Measurements from ENCODE around the gene RPS21.

DNA sequence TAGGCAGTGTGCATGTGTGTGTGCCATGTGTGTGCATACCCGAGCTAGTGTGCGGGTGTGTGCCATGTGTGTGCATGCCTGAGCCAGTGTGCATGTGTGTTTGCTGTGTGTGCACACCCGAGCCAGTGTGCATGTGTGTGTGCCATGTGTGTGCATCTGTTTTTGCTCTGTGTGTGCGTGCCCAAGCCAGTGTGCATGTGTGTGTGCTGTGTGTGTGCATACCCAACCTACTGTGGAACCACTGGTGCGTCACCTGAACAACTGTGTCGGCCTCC, 34.8 kb downstream of the RPS21 start:
- TF ChIP-seq, protein P1, sequence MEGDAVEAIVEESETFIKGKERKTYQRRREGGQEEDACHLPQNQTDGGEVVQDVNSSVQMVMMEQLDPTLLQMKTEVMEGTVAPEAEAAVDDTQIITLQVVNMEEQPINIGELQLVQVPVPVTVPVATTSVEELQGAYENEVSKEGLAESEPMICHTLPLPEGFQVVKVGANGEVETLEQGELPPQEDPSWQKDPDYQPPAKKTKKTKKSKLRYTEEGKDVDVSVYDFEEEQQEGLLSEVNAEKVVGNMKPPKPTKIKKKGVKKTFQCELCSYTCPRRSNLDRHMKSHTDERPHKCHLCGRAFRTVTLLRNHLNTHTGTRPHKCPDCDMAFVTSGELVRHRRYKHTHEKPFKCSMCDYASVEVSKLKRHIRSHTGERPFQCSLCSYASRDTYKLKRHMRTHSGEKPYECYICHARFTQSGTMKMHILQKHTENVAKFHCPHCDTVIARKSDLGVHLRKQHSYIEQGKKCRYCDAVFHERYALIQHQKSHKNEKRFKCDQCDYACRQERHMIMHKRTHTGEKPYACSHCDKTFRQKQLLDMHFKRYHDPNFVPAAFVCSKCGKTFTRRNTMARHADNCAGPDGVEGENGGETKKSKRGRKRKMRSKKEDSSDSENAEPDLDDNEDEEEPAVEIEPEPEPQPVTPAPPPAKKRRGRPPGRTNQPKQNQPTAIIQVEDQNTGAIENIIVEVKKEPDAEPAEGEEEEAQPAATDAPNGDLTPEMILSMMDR (IDR thresholded peaks at IDR 0.05), result no peak
- TF ChIP-seq EP300 (IDR thresholded peaks at IDR 0.05; ENCODE audit: low read depth), result no peak
- no peak for TF ChIP-seq POLR2A (IDR thresholded peaks at IDR 0.05)

Measured in transverse colon (tissue), 3 donors.